Measurements from ENCODE around the gene PLD4.

- TF ChIP-seq POLR2AphosphoS5 (IDR thresholded peaks at IDR 0.05) = no peak
- TF ChIP-seq, protein P1, sequence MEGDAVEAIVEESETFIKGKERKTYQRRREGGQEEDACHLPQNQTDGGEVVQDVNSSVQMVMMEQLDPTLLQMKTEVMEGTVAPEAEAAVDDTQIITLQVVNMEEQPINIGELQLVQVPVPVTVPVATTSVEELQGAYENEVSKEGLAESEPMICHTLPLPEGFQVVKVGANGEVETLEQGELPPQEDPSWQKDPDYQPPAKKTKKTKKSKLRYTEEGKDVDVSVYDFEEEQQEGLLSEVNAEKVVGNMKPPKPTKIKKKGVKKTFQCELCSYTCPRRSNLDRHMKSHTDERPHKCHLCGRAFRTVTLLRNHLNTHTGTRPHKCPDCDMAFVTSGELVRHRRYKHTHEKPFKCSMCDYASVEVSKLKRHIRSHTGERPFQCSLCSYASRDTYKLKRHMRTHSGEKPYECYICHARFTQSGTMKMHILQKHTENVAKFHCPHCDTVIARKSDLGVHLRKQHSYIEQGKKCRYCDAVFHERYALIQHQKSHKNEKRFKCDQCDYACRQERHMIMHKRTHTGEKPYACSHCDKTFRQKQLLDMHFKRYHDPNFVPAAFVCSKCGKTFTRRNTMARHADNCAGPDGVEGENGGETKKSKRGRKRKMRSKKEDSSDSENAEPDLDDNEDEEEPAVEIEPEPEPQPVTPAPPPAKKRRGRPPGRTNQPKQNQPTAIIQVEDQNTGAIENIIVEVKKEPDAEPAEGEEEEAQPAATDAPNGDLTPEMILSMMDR (IDR thresholded peaks at IDR 0.05) = no peak
- TF ChIP-seq POLR2A (IDR thresholded peaks at IDR 0.05) = no peak
Observed at GRCh38 chr14:104957146-104958113, 32.8 kb downstream of the PLD4 start.

Data from suprapubic skin (tissue), 4 donors.